BLaER1 treated with 17β-estradiol and CSF1 and Interleukin-3, amounts not matched to agents 10 nM and 100 nM (cell line): ENCODE results near the gene DCTN2.

Experiments used
- H3K27ac ChIP-seq, 11 experiments: shearing (Covaris generic); formaldehyde crosslinking; 2 replicates each; pipeline ENCODE4 v1.8.1; 2022
- H3K27me3 ChIP-seq, 11 experiments: shearing (Covaris generic); formaldehyde crosslinking; 2 replicates each; pipeline ENCODE4 v1.8.1; 2022
- H3K36me3 ChIP-seq, 11 experiments: shearing (Covaris generic); formaldehyde crosslinking; 2 replicates each; pipeline ENCODE4 v1.8.1; 2022
- H3K4me1 ChIP-seq, 10 experiments: shearing (Covaris generic); formaldehyde crosslinking; 2 replicates each; pipeline ENCODE4 v1.8.1; 2022
- H3K4me2 ChIP-seq, 11 experiments: shearing (Covaris generic); formaldehyde crosslinking; 2 replicates each; pipeline ENCODE4 v1.8.1; 2022
- H3K4me3 ChIP-seq, 10 experiments: shearing (Covaris generic); formaldehyde crosslinking; 2 replicates each; pipeline ENCODE4 v1.8.1; 2022
- H3K9ac ChIP-seq, 11 experiments: shearing (Covaris generic); formaldehyde crosslinking; 2 replicates each; pipeline ENCODE4 v1.8.1; 2022
- H3K9me3 ChIP-seq, 11 experiments: shearing (Covaris generic); formaldehyde crosslinking; replicated peaks in 1 of 11; 2 replicates each; pipeline ENCODE4 v1.8.1; 2022
- H4K20me1 ChIP-seq, 11 experiments: shearing (Covaris generic); formaldehyde crosslinking; 2 replicates each; pipeline ENCODE4 v1.8.1; 2022
- Cebpa-rat ChIP-seq, 11 experiments: shearing (Covaris generic); IDR thresholded peaks; 2 replicates each; pipeline ENCODE4 v1.8.1; 2022

Gene DCTN2

GRCh38 chr12:57522887-57523705, 23.9 kb downstream of the DCTN2 start:
- peak overlapping the region; percentile 90 to 99 (median 97) for H3K27ac ChIP-seq

GRCh38 chr12:57522011-57522886, 24.7 kb downstream of the DCTN2 start, which contains the start of gene MBD6:
Gene MBD6 (plus strand): TSS chr12:57522824. CDS start chr12:57524304, 1,480 bp downstream.
- H3K4me1 ChIP-seq: peaks cover 62 to 74% (median 70%) of the 10 kb centered on the region in 10 experiments
- peak in 5 of 11 experiments; percentile 7 to 69 (median 39); a peak in 7 of 22 replicates for TF ChIP-seq Cebpa-rat (IDR thresholded peaks at IDR 0.05)
- H3K9ac ChIP-seq: peak within 1 kb of the TSS; percentile 84 to 93 (median 90)
- H4K20me1 ChIP-seq: peaks cover 51 to 68% (median 58%) of the 10 kb centered on the region in 11 experiments
- peak within 1 kb of the TSS; percentile 90 to 99 (median 97) for H3K27ac ChIP-seq
- H3K4me2 ChIP-seq: peak within 1 kb of the TSS; percentile 86 to 100 (median 95)
- H3K9me3 ChIP-seq: no peaks in the 10 kb centered on the region
- peaks cover 46 to 58% (median 55%) of the 10 kb centered on the region in 11 experiments for H3K36me3 ChIP-seq
- H3K27me3 ChIP-seq: no peaks in the 10 kb centered on the region
- H3K4me3 ChIP-seq: peak within 1 kb of the TSS; percentile 70 to 86 (median 78)

More at GRCh38 chr12:57522887-57523705, 23.9 kb downstream of the DCTN2 start:
- no peaks in the 10 kb centered on the region for H3K9me3 ChIP-seq
- H3K27me3 ChIP-seq: no peaks in the 10 kb centered on the region
- peak overlapping the region; percentile 85 to 100 (median 95) for H3K4me2 ChIP-seq
- peak overlapping the region; percentile 84 to 93 (median 90) for H3K9ac ChIP-seq
- peaks cover 54 to 67% (median 62%) of the 10 kb centered on the region in 10 experiments for H3K4me1 ChIP-seq
- H3K36me3 ChIP-seq: peaks cover 46 to 58% (median 55%) of the 10 kb centered on the region in 11 experiments
- TF ChIP-seq Cebpa-rat (IDR thresholded peaks at IDR 0.05): peak in 7 of 11 experiments; percentile 36 to 75 (median 61); a peak in 8 of 22 replicates
- peak overlapping the region; percentile 70 to 86 (median 78) for H3K4me3 ChIP-seq
- H4K20me1 ChIP-seq: peaks cover 43 to 68% (median 58%) of the 10 kb centered on the region in 11 experiments

DNA sequence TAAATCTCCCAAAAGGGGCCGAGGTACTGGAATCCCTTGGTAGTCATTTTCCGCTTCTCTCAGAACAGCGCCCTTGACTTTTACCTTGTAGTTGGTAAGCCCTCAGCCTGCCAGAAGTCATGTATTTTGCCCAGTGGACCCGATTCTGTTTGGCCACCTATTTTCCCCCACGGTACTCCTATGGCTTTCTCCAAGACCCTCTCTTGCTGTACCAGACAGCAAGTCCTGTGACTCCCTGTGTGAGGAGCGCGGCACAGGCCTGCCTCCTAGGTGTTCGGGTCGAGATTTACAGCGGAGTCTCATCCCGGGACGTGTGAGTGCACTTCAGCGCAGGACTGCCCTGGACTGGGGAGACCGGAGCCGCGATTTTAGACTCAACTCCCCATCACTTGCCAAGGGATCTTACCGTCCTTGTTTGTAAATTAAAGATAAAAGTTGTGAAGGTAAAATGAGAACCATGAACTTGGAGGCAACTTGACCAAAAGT, 25.4 kb downstream of the DCTN2 start:
- H4K20me1 ChIP-seq: peaks cover 51 to 68% (median 59%) of the 10 kb centered on the region in 11 experiments
- peak overlapping the region; percentile 75 to 89 (median 84) for H3K4me2 ChIP-seq
- peak overlapping the region in 9 of 10 experiments; percentile 42 to 86 (median 75); a peak in 12 of 20 replicates for H3K4me3 ChIP-seq
- peaks cover 46 to 58% (median 55%) of the 10 kb centered on the region in 11 experiments for H3K36me3 ChIP-seq
- H3K9ac ChIP-seq: peak overlapping the region; percentile 84 to 93 (median 90)
- H3K9me3 ChIP-seq: no peaks in the 10 kb centered on the region
- peak overlapping the region; percentile 90 to 99 (median 97) for H3K27ac ChIP-seq
- H3K4me1 ChIP-seq: peaks cover 65 to 77% (median 70%) of the 10 kb centered on the region in 10 experiments
- H3K27me3 ChIP-seq: no peaks in the 10 kb centered on the region
- 0 out of 22 replicates have a peak, but pooled peaks of 1 of the 11 experiments have one; percentile 0 for TF ChIP-seq Cebpa-rat (IDR thresholded peaks at IDR 0.05)

DNA sequence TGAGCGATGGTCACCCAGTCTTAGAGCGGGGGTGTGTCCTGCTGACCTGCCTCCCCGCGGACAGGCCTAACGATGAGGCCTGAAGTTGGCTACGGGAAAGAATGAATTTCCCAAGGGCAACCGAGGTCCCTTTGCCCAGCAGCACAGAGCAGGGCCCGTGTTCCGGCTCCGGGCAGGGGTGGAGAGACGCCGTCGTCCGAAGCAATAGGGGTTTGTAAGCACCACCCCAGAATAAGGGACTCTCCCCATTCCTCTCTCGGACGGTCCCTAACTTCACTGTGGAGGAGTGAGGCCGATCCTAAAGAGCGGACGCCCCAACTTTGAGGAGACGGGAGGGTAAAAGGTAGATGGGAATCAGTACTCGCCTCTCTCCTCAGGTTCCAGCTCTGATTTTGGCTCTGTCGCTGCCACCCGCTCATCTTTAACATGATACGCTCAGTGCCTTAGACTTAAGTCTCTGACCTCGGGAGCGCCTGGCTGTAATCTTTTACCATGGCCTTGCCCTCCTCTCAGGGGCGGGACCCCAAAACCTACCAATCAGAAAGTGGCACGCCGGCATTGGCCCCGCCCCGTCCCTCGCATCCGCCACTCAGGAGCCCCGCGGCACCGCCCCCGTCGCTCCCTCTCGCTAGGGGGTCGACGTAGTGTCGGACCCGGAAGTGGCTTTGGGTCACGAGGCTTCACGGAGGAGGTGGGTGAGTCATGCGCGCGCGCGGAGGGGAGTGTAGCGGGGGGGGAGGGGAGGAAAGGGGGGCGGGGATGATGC, 26.8 kb downstream of the DCTN2 start, which contains the start of gene DDIT3:
Gene DDIT3 (minus strand): TSS at position 462 of the 766 bp plus-strand sequence. CDS start 3,108 bp downstream, outside the sequence.
- no peak for TF ChIP-seq Cebpa-rat (IDR thresholded peaks at IDR 0.05)
- H3K4me1 ChIP-seq: peaks cover 53 to 73% (median 63%) of the 10 kb centered on the region in 10 experiments
- peaks cover 48 to 58% (median 55%) of the 10 kb centered on the region in 11 experiments for H3K36me3 ChIP-seq
- H3K4me2 ChIP-seq: peak within 1 kb of the TSS; percentile 86 to 97 (median 91)
- peak within 1 kb of the TSS; percentile 95 to 99 (median 97) for H3K27ac ChIP-seq
- H3K9ac ChIP-seq: peak within 1 kb of the TSS; percentile 93 to 100 (median 98)
- H3K9me3 ChIP-seq: no peaks in the 10 kb centered on the region
- peak within 1 kb of the TSS; percentile 70 to 98 (median 88) for H3K4me3 ChIP-seq
- peaks cover 59 to 68% (median 64%) of the 10 kb centered on the region in 11 experiments for H4K20me1 ChIP-seq
- no peaks in the 10 kb centered on the region for H3K27me3 ChIP-seq

DNA sequence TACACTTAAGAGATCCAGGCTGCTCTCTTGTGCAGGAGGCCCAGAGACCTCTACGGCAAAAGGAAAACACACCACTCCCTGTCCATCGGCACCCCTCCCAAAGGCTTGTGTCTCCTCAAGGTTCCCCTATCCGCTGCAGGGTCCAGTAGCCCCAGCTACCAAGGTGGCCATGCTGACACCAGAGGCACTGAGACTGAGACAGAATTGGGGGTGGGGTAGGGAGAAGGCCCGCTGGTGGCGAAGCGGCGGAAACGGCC, 27.3 kb downstream of the DCTN2 start:
- Histone ChIP-seq H4K20me1 (peaks cover 61 to 71% (median 65%) of the 10 kb centered on the region in 11 experiments), H3K36me3 (peaks cover 48 to 58% (median 55%) of the 10 kb centered on the region in 11 experiments), H3K27me3 (no peaks in the 10 kb centered on the region), H3K4me3 (peak overlapping the region; percentile 70 to 98 (median 88)), H3K9me3 (no peaks in the 10 kb centered on the region), H3K27ac (peak overlapping the region; percentile 94 to 99 (median 96)), H3K9ac (peak overlapping the region; percentile 93 to 100 (median 98)), H3K4me1 (peaks cover 48 to 73% (median 59%) of the 10 kb centered on the region in 10 experiments), H3K4me2 (peak overlapping the region; percentile 85 to 97 (median 91))
- no peak for TF ChIP-seq Cebpa-rat (IDR thresholded peaks at IDR 0.05)

GRCh38 chr12:57518920-57519795, 27.8 kb downstream of the DCTN2 start:
- H3K4me2 ChIP-seq: peak overlapping the region; percentile 85 to 97 (median 91)
- peaks cover 61 to 71% (median 65%) of the 10 kb centered on the region in 11 experiments for H4K20me1 ChIP-seq
- H3K9ac ChIP-seq: peak overlapping the region; percentile 93 to 100 (median 98)
- no peaks in the 10 kb centered on the region for H3K27me3 ChIP-seq
- peaks cover 50 to 58% (median 55%) of the 10 kb centered on the region in 11 experiments for H3K36me3 ChIP-seq
- peak overlapping the region; percentile 94 to 99 (median 96) for H3K27ac ChIP-seq
- H3K4me1 ChIP-seq: peaks cover 43 to 73% (median 53%) of the 10 kb centered on the region in 10 experiments
- H3K9me3 ChIP-seq: no peaks in the 10 kb centered on the region
- TF ChIP-seq Cebpa-rat (IDR thresholded peaks at IDR 0.05): peak in 5 of 11 experiments; percentile 64 to 95 (median 82); a peak in 10 of 22 replicates
- H3K4me3 ChIP-seq: peak overlapping the region; percentile 70 to 98 (median 88)
